ENCODE data around the gene TECRL.

The TECRL gene

DNA sequence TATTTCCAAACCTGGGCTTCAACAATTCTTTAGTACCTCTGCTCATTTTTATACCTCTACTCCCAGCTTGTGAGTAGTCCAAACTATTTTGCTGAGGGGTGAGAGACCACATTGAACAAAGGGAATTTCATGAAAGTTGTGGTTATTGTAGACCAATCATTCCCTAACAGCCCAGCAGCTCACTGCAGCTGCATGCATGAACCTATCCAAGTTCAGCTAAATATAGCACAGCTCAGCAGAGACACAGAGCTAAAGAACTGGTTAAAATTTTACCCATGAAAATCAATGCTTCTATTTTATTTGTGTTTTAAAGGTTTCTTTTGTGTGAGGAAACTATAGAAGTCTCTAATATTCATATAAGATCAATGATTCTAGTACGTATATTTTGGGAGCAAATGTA lies 82.7 kb downstream of the TECRL start:
- DNase-seq: no peak

DNA sequence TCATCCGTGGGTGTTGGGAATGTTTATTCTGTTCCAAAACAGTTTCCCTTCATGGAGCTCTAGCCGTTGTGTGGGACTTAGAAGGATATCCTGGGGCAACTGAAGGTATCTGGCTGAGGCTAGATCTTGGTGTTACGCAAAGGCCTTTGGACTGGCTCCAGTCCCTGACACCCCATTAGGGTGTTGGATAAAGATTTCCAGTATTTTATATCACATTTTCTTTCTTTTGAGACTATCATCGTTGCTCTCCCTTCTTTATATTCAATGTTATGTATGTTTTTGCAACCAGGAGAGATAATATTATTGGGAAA lies 103.0 kb downstream of the TECRL start:
- no peak for DNase-seq

DNA sequence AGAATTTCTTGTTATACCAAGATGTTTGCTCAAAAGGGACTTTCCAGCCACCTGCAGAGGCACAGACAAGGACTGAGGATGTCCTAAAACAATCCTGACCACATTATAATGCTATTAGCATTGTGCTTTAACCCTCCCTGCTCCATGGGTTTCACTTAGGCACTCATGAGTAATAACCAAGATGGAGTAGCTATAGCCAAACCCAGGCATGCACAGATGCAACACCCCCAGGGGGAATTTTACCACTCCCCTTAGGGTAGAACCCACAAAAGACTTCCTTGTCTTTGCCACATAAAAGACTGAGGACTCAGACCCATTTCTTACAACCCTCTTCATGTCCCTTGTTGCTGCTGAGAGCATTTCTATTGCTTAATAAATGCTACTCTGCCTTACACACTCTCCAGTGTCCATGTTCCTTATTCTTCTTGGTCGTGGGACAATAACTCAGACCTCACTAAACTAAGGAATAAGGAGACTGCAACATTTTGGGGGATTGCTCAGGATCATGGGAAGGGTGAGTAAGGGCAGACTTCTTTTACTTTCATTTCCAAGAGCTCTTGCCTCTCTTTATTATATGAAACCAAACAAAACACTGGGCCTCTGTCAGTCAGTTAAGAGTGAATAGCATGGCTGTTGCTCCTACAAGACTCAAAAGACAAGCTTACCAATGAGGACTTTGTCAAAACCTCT lies 103.5 kb downstream of the TECRL start:
- DNase-seq: no peak

DNA sequence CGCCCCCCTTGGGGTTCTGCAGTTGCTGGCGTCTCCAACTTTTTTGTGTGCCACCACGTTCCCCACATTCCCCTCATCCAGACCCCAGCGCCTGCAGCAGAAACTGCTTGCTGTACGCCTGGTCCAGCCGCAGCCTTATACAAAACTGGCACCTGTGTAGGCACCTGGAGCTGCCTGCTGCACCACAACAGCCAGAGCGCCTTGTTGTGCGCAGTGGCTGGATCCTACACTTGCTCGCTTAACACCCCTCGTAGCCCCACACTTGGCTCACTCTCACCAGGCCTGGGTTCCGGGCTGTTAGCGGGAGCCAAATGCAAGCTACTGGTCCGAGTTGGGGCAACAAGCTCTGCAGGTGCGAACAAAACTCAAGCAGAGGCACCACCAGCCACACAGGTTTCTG lies 136.8 kb downstream of the TECRL start:
- peak; percentile 8 for DNase-seq

DNA sequence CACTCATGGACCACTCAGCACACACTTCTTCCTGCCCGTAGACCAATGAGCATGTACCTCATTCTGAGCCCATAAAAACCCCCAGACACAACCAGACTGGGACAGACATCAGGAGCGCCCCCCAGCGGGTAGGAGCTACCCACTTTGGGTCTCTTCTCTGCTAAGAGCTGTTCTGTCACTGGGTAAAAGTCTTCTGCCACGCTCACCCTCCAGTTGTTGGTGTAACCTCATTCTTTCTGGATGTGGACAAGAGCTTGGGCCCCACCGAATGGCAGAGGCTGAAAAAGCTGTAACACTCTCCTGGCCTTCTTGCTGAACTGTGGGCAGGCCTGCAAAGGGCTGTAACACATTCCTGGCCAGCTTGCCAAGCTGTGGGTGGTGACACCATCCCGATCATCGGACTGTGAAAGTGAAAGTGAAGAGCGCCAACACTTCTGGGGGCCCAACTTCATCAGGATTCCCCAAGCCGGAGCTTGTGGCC lies 137.6 kb downstream of the TECRL start:
- peak; percentile 26 for DNase-seq

DNA sequence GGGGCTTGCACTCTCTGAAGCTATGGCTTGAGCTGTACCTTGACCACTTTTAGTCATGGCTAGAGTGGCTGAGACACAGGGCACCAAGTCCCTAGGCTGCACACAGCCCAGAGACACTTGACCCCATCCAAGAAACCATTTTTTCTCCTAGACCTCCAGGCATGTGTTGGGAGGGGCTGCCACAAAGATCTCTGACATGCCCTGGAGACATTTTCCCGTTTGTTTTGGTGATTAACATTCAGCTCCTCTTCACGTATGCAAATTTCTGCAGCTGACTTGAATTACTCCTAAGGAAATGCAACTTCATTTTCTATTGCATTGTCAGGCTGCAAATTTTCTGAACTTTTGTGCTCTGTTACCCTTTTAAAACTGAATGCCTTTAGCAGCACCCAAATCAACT lies 142.6 kb downstream of the TECRL start:
- no peak for DNase-seq

DNA sequence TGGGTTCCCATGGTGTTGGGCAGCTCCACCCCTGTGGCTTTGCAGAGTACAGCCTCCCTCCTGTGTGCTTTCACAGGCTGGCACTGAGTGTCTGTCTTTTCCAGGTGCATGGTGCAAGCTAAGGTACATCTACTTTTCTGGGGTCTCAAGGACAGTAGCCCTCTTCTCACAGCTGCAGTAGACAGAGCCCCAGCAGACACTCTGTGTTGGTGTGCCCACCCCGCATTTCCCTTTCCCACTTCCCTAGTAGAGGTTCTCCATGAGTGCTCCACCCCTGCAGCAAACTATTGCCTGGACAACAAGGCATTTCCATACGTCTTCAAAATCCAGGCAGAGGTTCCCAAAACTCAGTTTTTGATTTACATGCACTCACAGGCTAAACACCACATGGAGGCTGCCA lies 143.0 kb downstream of the TECRL start:
- DNase-seq: no peak

DNA sequence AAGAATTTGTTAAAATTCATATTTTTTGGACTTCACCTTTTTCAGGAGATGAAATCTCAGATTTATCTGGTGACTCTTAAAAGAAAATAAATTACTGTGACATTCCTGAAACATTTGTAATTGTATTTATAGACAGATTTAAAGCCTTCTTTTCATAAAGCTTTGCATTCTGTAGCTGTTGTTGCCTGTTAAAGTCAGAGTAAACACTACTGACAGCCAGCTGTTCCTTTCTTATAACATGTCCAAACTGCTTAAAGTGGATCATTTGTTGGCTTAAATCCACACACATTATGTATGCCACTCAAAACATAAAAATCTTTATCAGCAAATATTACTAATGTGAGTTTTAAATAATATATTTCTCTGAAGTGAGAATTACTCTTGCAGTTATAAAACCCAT lies 157.5 kb downstream of the TECRL start:
- no peak for DNase-seq

DNA sequence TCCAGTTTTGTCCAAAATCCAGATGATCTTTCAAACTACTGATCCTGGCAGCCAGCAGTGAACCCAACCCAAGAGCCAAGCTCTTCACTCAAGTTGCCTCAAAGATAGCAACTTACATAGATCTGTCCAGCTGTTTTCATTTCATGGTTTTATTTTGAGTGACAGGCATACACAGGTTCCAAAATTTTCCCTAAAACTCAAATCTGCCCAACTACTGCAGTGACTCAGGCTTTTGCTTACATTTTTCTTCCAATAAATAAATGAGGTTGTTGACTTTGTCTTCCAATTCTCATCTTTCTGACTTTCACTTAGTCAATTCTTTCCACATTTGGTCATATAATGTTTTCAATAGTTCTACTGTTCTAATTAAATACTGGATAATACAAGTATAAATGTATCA lies 158.8 kb downstream of the TECRL start:
- DNase-seq: no peak

DNA sequence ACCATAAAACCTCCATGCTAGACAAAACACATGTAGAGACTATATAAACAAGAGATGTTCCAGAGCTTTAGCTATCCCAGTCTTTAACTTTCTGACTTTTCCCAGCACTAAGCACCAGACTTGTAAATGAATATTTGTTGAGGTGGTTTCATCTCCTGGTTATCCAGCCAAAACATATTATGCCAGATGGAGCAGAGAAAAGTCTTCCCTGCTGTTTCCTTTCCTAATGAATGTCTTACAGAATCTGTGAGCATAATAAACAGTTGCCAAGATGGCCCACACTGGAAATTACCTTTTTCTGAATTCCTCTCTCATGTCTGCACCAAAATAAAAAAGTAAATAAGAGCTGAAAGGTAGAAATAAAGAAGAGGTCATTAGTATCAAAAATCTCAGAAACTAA lies 159.2 kb downstream of the TECRL start:
- DNase-seq: no peak

DNA sequence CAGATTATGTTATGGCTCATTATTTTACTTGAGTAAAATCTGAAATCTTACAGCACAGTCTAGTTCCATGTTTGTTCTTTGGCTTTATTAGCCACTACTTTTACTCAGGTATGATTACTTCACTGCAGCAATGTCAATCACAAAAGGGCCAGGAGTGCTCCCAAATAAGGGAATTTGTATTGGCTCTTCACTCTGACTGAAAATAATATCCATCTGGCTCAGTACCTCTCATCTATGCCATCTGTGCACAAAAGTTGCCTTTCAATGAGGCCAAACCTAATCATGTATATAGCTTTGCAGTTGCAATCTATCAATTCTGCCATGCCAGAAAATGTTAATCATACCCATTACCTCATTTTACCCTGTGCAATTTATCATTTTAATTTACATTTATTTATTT lies 161.1 kb downstream of the TECRL start:
- no peak for DNase-seq

DNA sequence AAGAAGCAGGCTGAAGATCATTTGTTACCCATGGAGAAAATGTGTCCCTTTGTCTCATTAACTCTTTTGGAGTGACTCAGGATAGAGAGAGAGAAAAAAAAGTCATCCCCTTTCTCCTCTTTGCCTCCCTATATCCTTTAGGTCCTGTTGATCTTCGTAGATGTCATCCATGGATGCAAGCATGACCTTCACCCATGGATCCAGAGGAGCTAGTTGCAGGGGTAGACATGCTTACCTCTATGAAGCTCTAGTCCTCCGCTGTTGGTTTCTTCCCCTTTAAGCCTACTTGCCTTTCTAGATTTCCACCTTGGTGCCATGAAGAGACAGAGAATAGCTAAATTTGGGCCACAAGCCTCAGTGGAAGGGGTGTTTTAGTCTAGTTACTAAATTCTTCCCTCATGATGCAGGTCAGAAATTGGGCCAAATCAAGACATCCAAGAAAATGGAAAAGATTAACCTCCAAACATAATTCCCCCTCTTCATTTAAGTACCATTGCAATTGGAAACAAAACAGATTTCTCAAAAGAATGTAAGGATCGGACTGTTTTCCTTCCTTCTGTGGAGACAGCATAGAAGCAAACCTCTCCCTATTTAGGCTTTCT lies 178.4 kb downstream of the TECRL start:
- no peak for DNase-seq
